Heart left ventricle (tissue), 13 donors: Measurements from ENCODE around the gene UHRF2.

Source experiments
- POLR2A ChIP-seq, 2 donors: fragments of 450-650 bp; IDR thresholded peaks; one replicate each; pipeline ENCODE4 v1.6.1; 2017; ENCODE audit warnings: antibody characterized with exemption in 2 of 2, mild to moderate bottlenecking in 2 of 2, moderate library complexity in 2 of 2
- TF ChIP-seq, protein P1 (sequence below), 12 donors: fragments of 200-600 bp; sonication (generic) in 4 of 12; IDR thresholded peaks; one replicate each; pipeline versions ENCODE4 v1.5.0 to v1.8.0; 2018 to 2022; ENCODE audit warnings: antibody characterized with exemption in 12 of 12, mild to moderate bottlenecking in 5 of 12
- donor health status: ischemic (EF 13 %, LVEDD 7.1; RV severe dilation, severe dysfunction).
- donor health status: DM: no; HTN: yes; CAD: no.
- donor health status: DM: no; HTN: no; CAD: no.
- donor health status: ischemic (EF 25% LVEDD 6.9; RV normal size, moderate dysfunction).
- donor health status: ischemic (EF 25% LVEDD 5.7; RV mildly dilated, moderate dysfunction).
- donor health status: ischemic (EF 35%, LVEDD 5.7; RV mildly dilated, moderate dysfunction).
- donor health status: nonischemic (EF 11% LVEDD 7.7; RV severe dilation, severe dysfunction).
- donor health status: DM: yes; HTN: yes; CAD: no.
- donor health status: PGD.
- donor health status: ischemic (EF 29% LVEDD 5.4; RV normal size, mild dysfunction).
- donor health status: nonischemic (EF 23%, LVEDD 6.1; RV moderate dilation, normal function).

DNA sequence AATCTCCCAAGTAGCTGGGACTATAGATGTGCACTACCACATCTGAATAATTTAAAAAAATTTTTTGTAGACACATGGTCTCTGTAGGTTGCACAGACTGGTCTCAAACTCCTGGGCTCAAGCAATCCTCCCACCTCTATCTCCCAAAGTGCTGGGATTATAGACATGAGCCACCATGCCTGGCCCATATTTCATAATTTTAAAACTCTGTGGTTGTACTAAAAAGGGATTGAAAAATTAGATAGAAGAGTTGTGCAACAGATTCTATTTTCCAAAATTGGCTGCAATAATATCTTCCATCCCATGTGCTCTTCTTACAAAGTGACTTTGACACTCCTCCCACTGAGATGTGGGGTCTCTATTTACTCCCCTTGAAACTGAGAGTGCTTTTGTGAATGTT is 7.6 kb upstream of the UHRF2 start:
- TF ChIP-seq, protein P1, sequence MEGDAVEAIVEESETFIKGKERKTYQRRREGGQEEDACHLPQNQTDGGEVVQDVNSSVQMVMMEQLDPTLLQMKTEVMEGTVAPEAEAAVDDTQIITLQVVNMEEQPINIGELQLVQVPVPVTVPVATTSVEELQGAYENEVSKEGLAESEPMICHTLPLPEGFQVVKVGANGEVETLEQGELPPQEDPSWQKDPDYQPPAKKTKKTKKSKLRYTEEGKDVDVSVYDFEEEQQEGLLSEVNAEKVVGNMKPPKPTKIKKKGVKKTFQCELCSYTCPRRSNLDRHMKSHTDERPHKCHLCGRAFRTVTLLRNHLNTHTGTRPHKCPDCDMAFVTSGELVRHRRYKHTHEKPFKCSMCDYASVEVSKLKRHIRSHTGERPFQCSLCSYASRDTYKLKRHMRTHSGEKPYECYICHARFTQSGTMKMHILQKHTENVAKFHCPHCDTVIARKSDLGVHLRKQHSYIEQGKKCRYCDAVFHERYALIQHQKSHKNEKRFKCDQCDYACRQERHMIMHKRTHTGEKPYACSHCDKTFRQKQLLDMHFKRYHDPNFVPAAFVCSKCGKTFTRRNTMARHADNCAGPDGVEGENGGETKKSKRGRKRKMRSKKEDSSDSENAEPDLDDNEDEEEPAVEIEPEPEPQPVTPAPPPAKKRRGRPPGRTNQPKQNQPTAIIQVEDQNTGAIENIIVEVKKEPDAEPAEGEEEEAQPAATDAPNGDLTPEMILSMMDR (IDR thresholded peaks at IDR 0.05), result no peak
- no peak for TF ChIP-seq POLR2A (IDR thresholded peaks at IDR 0.05)
